K562 (cell line): ENCODE results near the gene G6PD. TPM values are rescaled to one million over a fixed set of nuclear protein-coding genes. Genes with fewer than 3 reads are reported as not detected.

Experiments used
- CC2D1A ChIP-seq: fragments of 450-650 bp; IDR thresholded peaks from 2 replicates; pipeline ENCODE4 v1.6.1; 2017; ENCODE audit warnings: mild to moderate bottlenecking
- CTBP1 ChIP-seq: fragments of 450-650 bp; IDR thresholded peaks from 2 replicates; pipeline ENCODE4 v1.6.1; 2016; ENCODE audit warnings: borderline replicate concordance
- E4F1 ChIP-seq: fragments of 250-450 bp; sonication (Bioruptor Pico); IDR thresholded peaks from 2 replicates; pipeline ENCODE4 v1.5.0; 2021; ENCODE audit warnings: mild to moderate bottlenecking, borderline replicate concordance
- ELF4 ChIP-seq: fragments of 450-650 bp; formaldehyde crosslinking; IDR thresholded peaks from 2 replicates; pipeline ENCODE4 v1.4.0; 2022; ENCODE audit warnings: missing genetic modification characterization
- EP400 ChIP-seq: fragments of 450-650 bp; IDR thresholded peaks from 2 replicates; pipeline ENCODE4 v1.6.1; 2017; ENCODE audit warnings: antibody characterized with exemption, mild to moderate bottlenecking, moderate library complexity
- KHSRP ChIP-seq: fragments of 450-650 bp; IDR thresholded peaks from 2 replicates; pipeline ENCODE4 v1.6.1; 2017
- MBD2 ChIP-seq: sonication (generic); IDR thresholded peaks from 2 replicates; pipeline ENCODE4 v1.6.1; 2016; ENCODE audit warnings: low read depth, borderline replicate concordance
- MCM2 ChIP-seq: fragments of 450-650 bp; IDR thresholded peaks from 2 replicates; pipeline ENCODE4 v1.6.1; 2017; ENCODE audit warnings: low read depth, mild to moderate bottlenecking
- NR2F6 ChIP-seq: fragments of 450-650 bp; formaldehyde crosslinking; IDR thresholded peaks from 2 replicates; pipeline ENCODE4 v1.4.0; 2020; ENCODE audit warnings: mild to moderate bottlenecking
- PCBP1 ChIP-seq: fragments of 200-400 bp; formaldehyde crosslinking; IDR thresholded peaks from 2 replicates; pipeline ENCODE4 v1.6.1; 2018; ENCODE audit warnings: mild to moderate bottlenecking, low read depth, low read length; ENCODE audit not compliant: poor library complexity, severe bottlenecking
- PHF20 ChIP-seq: fragments of 450-650 bp; IDR thresholded peaks from 2 replicates; pipeline ENCODE4 v1.6.1; 2018; ENCODE audit not compliant: partially characterized antibody
- PML ChIP-seq: IDR thresholded peaks from 2 replicates; pipeline ENCODE4 v1.6.1; 2012; ENCODE audit warnings: low read length, inconsistent platforms
- POLR2AphosphoS2 ChIP-seq: IDR thresholded peaks from 2 replicates; pipeline ENCODE4 v1.6.1; 2012; ENCODE audit warnings: low read length, improper control_type of control experiment
- RBM14 ChIP-seq: fragments of 200-400 bp; formaldehyde crosslinking; IDR thresholded peaks from 2 replicates; pipeline ENCODE4 v1.6.1; 2018; ENCODE audit warnings: low read depth, mild to moderate bottlenecking, low read length, moderate library complexity, borderline replicate concordance; ENCODE audit not compliant: insufficient read depth
- RFX5 ChIP-seq: IDR thresholded peaks from 2 replicates; pipeline ENCODE4 v1.6.1; 2011; ENCODE audit warnings: low read depth, mild to moderate bottlenecking, improper control_type of control experiment, low read length
- SMAD1 ChIP-seq: fragments of 150-350 bp; IDR thresholded peaks from 2 replicates; pipeline ENCODE4 v1.6.1; 2014; ENCODE audit warnings: low read length, low read depth; ENCODE audit not compliant: partially characterized antibody
- SMARCA5 ChIP-seq: fragments of 450-650 bp; IDR thresholded peaks from 2 replicates; pipeline ENCODE4 v1.6.1; 2016
- SOX6 ChIP-seq: fragments of 450-650 bp; IDR thresholded peaks from 2 replicates; pipeline ENCODE4 v1.6.1; 2014; ENCODE audit warnings: mild to moderate bottlenecking
- TFAP4 ChIP-seq: sonication (generic); formaldehyde crosslinking; IDR thresholded peaks from 2 replicates; pipeline ENCODE4 v1.8.0; 2022; ENCODE audit warnings: missing genetic modification reagents, mild to moderate bottlenecking, moderate library complexity, borderline replicate concordance
- WHSC1 ChIP-seq: IDR thresholded peaks from one replicate; pipeline ENCODE4 v1.6.1; 2012; ENCODE audit warnings: low read length, control low read depth, inconsistent platforms
- ZNF24 ChIP-seq: fragments of 450-650 bp; IDR thresholded peaks from 2 replicates; pipeline ENCODE4 v1.6.1; 2016
- ZNF512 ChIP-seq: IDR thresholded peaks from 2 replicates; pipeline ENCODE4 v1.6.1; 2016; ENCODE audit warnings: missing genetic modification characterization, missing compliant biosample characterization
- ZNF695 ChIP-seq: fragments of 450-650 bp; formaldehyde crosslinking; IDR thresholded peaks from 2 replicates; pipeline ENCODE4 v1.4.0; 2020; ENCODE audit warnings: mild to moderate bottlenecking, moderate library complexity
- ZNF764 ChIP-seq: fragments of 250-450 bp; sonication (Bioruptor Pico); IDR thresholded peaks from 2 replicates; pipeline ENCODE4 v1.4.0; 2020; ENCODE audit warnings: low read depth, mild to moderate bottlenecking, moderate library complexity
- polyA plus RNA-seq, 8 experiments: library from polyadenylated mRNA; depleted of rRNA in 4 of 8; stranded (reverse) in 5 of 8; unstranded in 3 of 8; fragments of >200 nt; fragmentation: Nextera tagmentation in 2 of 8; fragmentation: Illumina TruSeq in 1 of 8; extraction: Ambion mirVana in 2 of 8; extraction: Trizol in 1 of 8; gene quantifications; 2 replicates each; pipeline versions ENCODE4 v1.2.1 to v1.2.3, GENCODE V29; 2011 to 2014; ENCODE audit warnings: inconsistent platforms in 1 of 8, missing spikeins in 1 of 8
- total RNA-seq, 7 experiments: library from RNA; depleted of rRNA in 6 of 7; stranded (reverse); fragments of >200 nt in 6 of 7; fragmentation: Illumina TruSeq in 2 of 7; extraction: Trizol in 2 of 7; gene quantifications; 2 replicates each; pipeline versions ENCODE4 v1.2.1 to v1.2.3, GENCODE V29; 2011 to 2021; ENCODE audit warnings: low replicate concordance in 1 of 7
- TF ChIP-seq, protein P1 (sequence below), 2 experiments: fragments of 450-650 bp; IDR thresholded peaks; 2 replicates each; pipeline ENCODE4 v1.6.1; 2016

Gene G6PD
- total and polyA plus RNA-seq, 9 of the 15 experiments (the other 6 are each of a cell fraction or from before 2014, with no cell fraction given) = 2.9 to 222 (median 66.4) TPM

- TF ChIP-seq E4F1 (CRISPR knock-in tag) (no peak), ZNF24 (no peak), ZNF764 (CRISPR knock-in tag) (no peak), ELF4 (no peak), MCM2 (no peak), PML (no peak), ZNF695 (CRISPR knock-in tag) (no peak), KHSRP (no peak), WHSC1 (no peak), TFAP4 (CRISPR knock-in tag) (peak; percentile 88; the same call in 1 of the 2 replicates), CTBP1 (0 out of 2 replicates have a peak, but pooled peaks have one; percentile 25), CC2D1A (no peak), SMARCA5 (no peak), RBM14 (no peak), PCBP1 (no peak), MBD2 (no peak), PHF20 (no peak), ZNF512 (no peak), SOX6 (no peak), NR2F6 (CRISPR knock-in tag) (no peak), RFX5 (no peak), POLR2AphosphoS2 (no peak), EP400 (0 out of 2 replicates have a peak, but pooled peaks have one; percentile 31), SMAD1 (no peak)
- TF ChIP-seq, protein P1, sequence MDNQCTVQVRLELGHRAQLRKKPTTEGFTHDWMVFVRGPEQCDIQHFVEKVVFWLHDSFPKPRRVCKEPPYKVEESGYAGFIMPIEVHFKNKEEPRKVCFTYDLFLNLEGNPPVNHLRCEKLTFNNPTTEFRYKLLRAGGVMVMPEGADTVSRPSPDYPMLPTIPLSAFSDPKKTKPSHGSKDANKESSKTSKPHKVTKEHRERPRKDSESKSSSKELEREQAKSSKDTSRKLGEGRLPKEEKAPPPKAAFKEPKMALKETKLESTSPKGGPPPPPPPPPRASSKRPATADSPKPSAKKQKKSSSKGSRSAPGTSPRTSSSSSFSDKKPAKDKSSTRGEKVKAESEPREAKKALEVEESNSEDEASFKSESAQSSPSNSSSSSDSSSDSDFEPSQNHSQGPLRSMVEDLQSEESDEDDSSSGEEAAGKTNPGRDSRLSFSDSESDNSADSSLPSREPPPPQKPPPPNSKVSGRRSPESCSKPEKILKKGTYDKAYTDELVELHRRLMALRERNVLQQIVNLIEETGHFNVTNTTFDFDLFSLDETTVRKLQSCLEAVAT (IDR thresholded peaks at IDR 0.05) = no peak
These were observed 19.6 kb downstream of the G6PD start (continued) for GRCh38 chrX:154526901-154527675.
